ENCODE data around the gene SMCHD1.
"Not testable (repeated sequence)": the region's sequence is repeated elsewhere in the genome, so short reads cannot be mapped to it uniquely, and the experiment has no call there.

SMCHD1 gene

GRCh38 chr18:2848247-2849246, 193.0 kb downstream of the SMCHD1 start:
- in situ Hi-C loops (cut with MboI; ENCODE audit: low sequenced_read_pairs), result no loop called here

- in situ Hi-C loops (cut with MboI; ENCODE audit: low sequenced_read_pairs), result no loop called here
Measured at GRCh38 chr18:2850816-2851215, 195.3 kb downstream of the SMCHD1 start.

GRCh38 chr18:2851771-2852170, 196.2 kb downstream of the SMCHD1 start:
- in situ Hi-C loops (cut with MboI; ENCODE audit: low sequenced_read_pairs), result no loop called here

- in situ Hi-C loops (cut with MboI; ENCODE audit: low sequenced_read_pairs), result not testable (repeated sequence)
Measured at GRCh38 chr18:2852460-2852859, 196.9 kb downstream of the SMCHD1 start.

- in situ Hi-C loops (cut with MboI; ENCODE audit: low sequenced_read_pairs), result no loop called here
Measured at GRCh38 chr18:2853173-2853925, 197.8 kb downstream of the SMCHD1 start.

- in situ Hi-C loops (cut with MboI; ENCODE audit: low sequenced_read_pairs), result no loop called here
Measured at GRCh38 chr18:2853926-2854664, 198.6 kb downstream of the SMCHD1 start.

Data from HL-60/S4 treated with retinoic acid at 250 ng/mL for 4 days and 3 days (cell line).